B cell (primary cell): Measurements from ENCODE around the gene TSC2. TPM values are rescaled to one million over a fixed set of nuclear protein-coding genes. Genes with fewer than 3 reads are reported as not detected.

Experiments used
- ATAC-seq: fragments of 200-7000 bp; cut with Tn5 transposase; one replicate; pipeline ENCODE4 v1.10.0; 2021; ENCODE audit warnings: low read depth, mild to moderate bottlenecking, moderate number of reproducible peaks, moderate library complexity
- CTCF ChIA-PET: fragments of 350-600 bp; sonication (Branson Sonifier 250); formaldehyde crosslinking; loops from one replicate; lab custom pipeline; 2021; ENCODE audit warnings: antibody characterized with exemption, inconsistent platforms; lab: Charles Lee
- POLR2A ChIA-PET: fragments of 350-600 bp; sonication (Branson Sonifier 250); formaldehyde crosslinking; loops from one replicate; lab custom pipeline; 2021; ENCODE audit warnings: antibody characterized with exemption; lab: Charles Lee
- DNase-seq: peaks from one replicate; pipeline ENCODE4 v3.0.0; 2013
- H2AFZ ChIP-seq: 2 replicates; pipeline ENCODE4 v1.6.1; 2012; ENCODE audit warnings: mild to moderate bottlenecking, low read depth, low read length; ENCODE audit not compliant: insufficient read depth, poor library complexity, severe bottlenecking
- H3K27ac ChIP-seq, 2 donors: 1 replicate in 1 of 2; 2 replicates in 1 of 2; pipeline ENCODE4 v1.5.1; 2012 to 2013; ENCODE audit warnings: low read length in 2 of 2, mild to moderate bottlenecking in 2 of 2, moderate library complexity in 1 of 2
- H3K27me3 ChIP-seq, 4 experiments: fragments of 200-600 bp in 1 of 4; sonication (generic) in 1 of 4; replicated peaks in 1 of 4; 1 replicate in 2 of 4; 2 replicates in 2 of 4; pipeline versions ENCODE4 v1.6.1 to v1.7.0; 2013 to 2016; ENCODE audit warnings: low read length in 3 of 4, mild to moderate bottlenecking in 2 of 4, mixed read lengths in 1 of 4, moderate library complexity in 1 of 4; ENCODE audit not compliant: insufficient read depth in 4 of 4, control insufficient read depth in 3 of 4; ENCODE audit errors: control extremely low read depth in 1 of 4
- H3K36me3 ChIP-seq, 2 experiments: replicated peaks in 1 of 2; 1 replicate in 1 of 2; 2 replicates in 1 of 2; pipeline versions ENCODE4 v1.6.1 to v1.7.1; 2013; ENCODE audit warnings: low read length in 1 of 2; ENCODE audit not compliant: insufficient read depth in 2 of 2, control insufficient read depth in 1 of 2; ENCODE audit errors: control extremely low read depth in 1 of 2, extremely low read depth in 1 of 2
- H3K4me1 ChIP-seq, 2 donors: fragments of 200-600 bp in 1 of 2; sonication (generic) in 1 of 2; 1 replicate in 1 of 2; 2 replicates in 1 of 2; pipeline versions ENCODE4 v1.5.1 to v1.6.1; 2013 to 2017; ENCODE audit warnings: low read length in 2 of 2; ENCODE audit not compliant: control insufficient read depth in 2 of 2, insufficient read depth in 2 of 2
- H3K4me2 ChIP-seq: replicated peaks from 2 replicates; pipeline ENCODE3; 2012; ENCODE audit warnings: mild to moderate bottlenecking, low read depth, low read length; ENCODE audit not compliant: poor library complexity, severe bottlenecking
- H3K4me3 ChIP-seq, 5 experiments: fragments of 200-600 bp in 1 of 5; sonication (generic) in 1 of 5; 1 replicate in 3 of 5; 2 replicates in 2 of 5; pipeline versions ENCODE4 v1.5.1 to v1.7.0; 2011 to 2016; ENCODE audit warnings: low read length in 4 of 5, mild to moderate bottlenecking in 4 of 5, low read depth in 2 of 5, control low read depth in 1 of 5, moderate library complexity in 1 of 5; ENCODE audit not compliant: insufficient read depth in 1 of 5; ENCODE audit errors: control extremely low read depth in 1 of 5, extremely low read depth in 1 of 5
- H3K79me2 ChIP-seq: fragments of 200-600 bp; sonication (generic); one replicate; pipeline ENCODE4 v1.6.0; 2016; ENCODE audit warnings: low read length; ENCODE audit not compliant: control insufficient read depth, insufficient read depth
- H3K9ac ChIP-seq: fragments of 200-600 bp; sonication (generic); 2 replicates; pipeline ENCODE4 v1.6.1; 2017; ENCODE audit warnings: mild to moderate bottlenecking, low read length, moderate library complexity
- H3K9me3 ChIP-seq, 3 donors: one replicate each; pipeline versions ENCODE4 v1.6.1 to v1.7.1; 2013; ENCODE audit warnings: low read length in 2 of 3; ENCODE audit not compliant: control insufficient read depth in 2 of 3, insufficient read depth in 1 of 3; ENCODE audit errors: control extremely low read depth in 1 of 3
- H4K20me1 ChIP-seq: 2 replicates; pipeline ENCODE4 v1.6.0; 2012; ENCODE audit warnings: mild to moderate bottlenecking, low read length; ENCODE audit not compliant: insufficient read depth, control insufficient read depth, poor library complexity, severe bottlenecking
- H3K27ac Mint-ChIP-seq: one replicate; pipeline ENCODE4 v1.8.0; 2021; ENCODE audit warnings: mixed read lengths
- H3K27me3 Mint-ChIP-seq: one replicate; pipeline ENCODE4 v1.8.0; 2021; ENCODE audit warnings: mixed read lengths
- H3K4me1 Mint-ChIP-seq: one replicate; pipeline ENCODE4 v1.8.0; 2021; ENCODE audit warnings: mixed read lengths
- H3K4me3 Mint-ChIP-seq: one replicate; pipeline ENCODE4 v1.8.0; 2021; ENCODE audit warnings: mixed read lengths
- H3K9me3 Mint-ChIP-seq: one replicate; pipeline ENCODE4 v1.8.0; 2022; ENCODE audit warnings: mixed read lengths; ENCODE audit not compliant: insufficient read depth
- CTCF ChIP-seq: fragments of 200-600 bp; IDR thresholded peaks from one replicate; pipeline ENCODE4 v1.8.0; 2022; ENCODE audit warnings: antibody characterized with exemption, mild to moderate bottlenecking
- EZH2 ChIP-seq: IDR thresholded peaks from 2 replicates; pipeline ENCODE4 v1.6.1; 2012; ENCODE audit warnings: borderline replicate concordance, low read depth, mild to moderate bottlenecking, moderate library complexity, low read length; ENCODE audit not compliant: insufficient read depth, poor library complexity, severe bottlenecking
- WGBS: methylation state at CpG from one replicate; pipeline ENCODE4 v1.1.5; 2013; ENCODE audit warnings: missing lambda C conversion rate; ENCODE audit not compliant: insufficient coverage; 5-methylcytosine and 5-hydroxymethylcytosine counted together
- intact Hi-C: fragments of 100-400 bp; cut with micrococcal nuclease; formaldehyde crosslinking; loops from one replicate; pipeline ENCODE4 v1.10.0; 2022
- polyA plus RNA-seq: library from polyadenylated mRNA; depleted of rRNA; stranded (reverse); fragments of >200 nt; gene quantifications from 2 replicates; pipeline ENCODE4 v1.2.3, GENCODE V29; 2012
- total RNA-seq, 2 donors: library from RNA; stranded (reverse); fragments of 120-200 nt in 1 of 2; gene quantifications; 1 replicate in 1 of 2; 2 replicates in 1 of 2; pipeline versions ENCODE4 v1.2.3 to v1.2.4, GENCODE V29; 2013 to 2022

TSC2 gene
- total and polyA plus RNA-seq, 2 donors (not counting 1 experiment from before 2014, with no cell fraction given), result 128 to 194 TPM

- no peaks in the 10 kb centered on the region for H3K9me3 ChIP-seq
- no peaks in the 10 kb centered on the region for H3K27me3 ChIP-seq
- CTCF ChIA-PET, result no interaction called here
- H3K9ac ChIP-seq, result no peak overlapping the region
- H3K4me3 ChIP-seq, result no peak overlapping the region
- Mint-ChIP-seq H3K4me1 (no peaks in the 10 kb centered on the region), H3K27ac (no peak overlapping the region), H3K27me3 (no peaks in the 10 kb centered on the region), H3K4me3 (no peak overlapping the region), H3K9me3 (no peaks in the 10 kb centered on the region)
- H3K4me2 ChIP-seq, result no peak overlapping the region
- H3K79me2 ChIP-seq, result no peaks in the 10 kb centered on the region
- no peaks in the 10 kb centered on the region for H4K20me1 ChIP-seq
- H3K4me1 ChIP-seq, result no peaks in the 10 kb centered on the region
- H3K36me3 ChIP-seq, result peaks cover 0 to 36% of the 10 kb centered on the region in 2 experiments
- TF ChIP-seq CTCF, result no peak
- no peak for TF ChIP-seq EZH2
- no peak overlapping the region for H2AFZ ChIP-seq
- 93% methylated on average over 17 of the region's 17 CpGs for WGBS
- POLR2A ChIA-PET, result no interaction called here
- ATAC-seq, result no peak
- no peak for DNase-seq
- intact Hi-C loops, result no loop called here
- no peak overlapping the region for H3K27ac ChIP-seq
Measured at GRCh38 chr16:2060346-2060745, 12.6 kb downstream of the TSC2 start.

DNA sequence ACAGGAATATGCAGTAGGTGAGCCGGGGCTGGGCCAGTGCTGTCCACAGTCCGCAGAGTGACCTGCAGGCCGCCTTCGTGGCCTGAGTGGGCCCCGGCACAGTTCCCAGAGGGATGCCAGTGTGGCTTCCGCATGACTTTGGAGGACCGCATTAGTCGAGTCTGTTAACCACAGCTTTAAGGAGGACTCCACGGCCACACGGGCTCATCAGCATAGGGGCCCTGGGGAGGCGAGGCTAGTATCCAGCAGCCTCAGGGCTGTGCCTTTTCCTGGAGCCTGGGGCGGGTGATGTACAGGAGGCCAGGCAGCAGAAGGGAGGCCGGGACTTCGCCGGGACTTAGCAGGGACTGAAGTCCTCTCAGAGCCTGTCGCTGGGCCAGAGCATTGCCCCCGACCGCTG lies 13.2 kb downstream of the TSC2 start:
- intact Hi-C loops, result no loop called here
- peaks cover 0 to 42% of the 10 kb centered on the region in 2 experiments for H3K36me3 ChIP-seq
- H2AFZ ChIP-seq, result no peak overlapping the region
- H3K4me1 Mint-ChIP-seq, result no peaks in the 10 kb centered on the region
- no peaks in the 10 kb centered on the region for H3K79me2 ChIP-seq
- no peaks in the 10 kb centered on the region for H3K4me1 ChIP-seq
- no peaks in the 10 kb centered on the region for H4K20me1 ChIP-seq
- CTCF ChIA-PET, result no interaction called here
- no peak overlapping the region for H3K27ac ChIP-seq
- 95% methylated on average over 18 of the region's 18 CpGs for WGBS
- H3K9me3 ChIP-seq, result peaks cover 0 to 2% (median 0%) of the 10 kb centered on the region in 3 donors
- H3K27me3 Mint-ChIP-seq, result no peaks in the 10 kb centered on the region
- no peak overlapping the region for H3K4me2 ChIP-seq
- POLR2A ChIA-PET, result no interaction called here
- H3K27ac Mint-ChIP-seq, result no peak overlapping the region
- no peak for TF ChIP-seq EZH2
- no peak for TF ChIP-seq CTCF
- no peak overlapping the region for H3K9ac ChIP-seq
- no peaks in the 10 kb centered on the region for H3K27me3 ChIP-seq
- H3K4me3 Mint-ChIP-seq, result no peak overlapping the region
- H3K4me3 ChIP-seq, result no peak overlapping the region
- ATAC-seq, result no peak
- DNase-seq, result no peak
- no peaks in the 10 kb centered on the region for H3K9me3 Mint-ChIP-seq
